Hepatic stellate cell (primary cell): Measurements from ENCODE around the gene STAP2.

ENCODE experiments used
- DNase-seq: peaks from one replicate; pipeline ENCODE4 v3.0.0; 2011; ENCODE audit warnings: low spot score

STAP2 gene

GRCh38 chr19:4338441-4339355 lies at the start of gene STAP2:
Gene STAP2 (minus strand): TSS chr19:4338827. CDS start chr19:4338753, 74 bp downstream.
- DNase-seq: no peak

- no peak for DNase-seq
Observed at GRCh38 chr19:4386041-4386782, 47.6 kb upstream of the STAP2 start.

GRCh38 chr19:4385291-4386040 lies 46.8 kb upstream of the STAP2 start:
- DNase-seq: no peak

- no peak for DNase-seq
Observed at GRCh38 chr19:4380254-4380727, 41.7 kb upstream of the STAP2 start.

GRCh38 chr19:4379383-4380253 lies 41.0 kb upstream of the STAP2 start:
- DNase-seq: no peak

GRCh38 chr19:4378886-4379285 lies 40.3 kb upstream of the STAP2 start:
- DNase-seq: no peak

GRCh38 chr19:4376991-4377781 lies 38.6 kb upstream of the STAP2 start:
- DNase-seq: no peak

- DNase-seq: no peak
Observed at GRCh38 chr19:4376671-4376990, 38.0 kb upstream of the STAP2 start.

GRCh38 chr19:4376028-4376670 lies 37.5 kb upstream of the STAP2 start:
- no peak for DNase-seq

GRCh38 chr19:4375164-4376027 lies 36.8 kb upstream of the STAP2 start:
- peak; percentile 80 for DNase-seq

- DNase-seq: peak; percentile 90
Observed at GRCh38 chr19:4374498-4375163, 36.0 kb upstream of the STAP2 start.

GRCh38 chr19:4373601-4374497 lies 35.2 kb upstream of the STAP2 start:
- DNase-seq: peak; percentile 57

GRCh38 chr19:4373013-4373367 lies 34.4 kb upstream of the STAP2 start:
- no peak for DNase-seq

GRCh38 chr19:4372165-4373012 lies 33.8 kb upstream of the STAP2 start:
- no peak for DNase-seq

- no peak for DNase-seq
Observed at GRCh38 chr19:4371247-4372164, 32.9 kb upstream of the STAP2 start.
